Thyroid gland (tissue), 4 donors: ENCODE measurements around the gene GPR82. TPM values are rescaled to one million over a fixed set of nuclear protein-coding genes. Genes with fewer than 3 reads are reported as not detected.

Experiments used
- DNase-seq, 2 donors: peaks; one replicate each; pipeline ENCODE4 v3.0.0-alpha.2; 2019
- H3K27ac ChIP-seq, 3 donors: fragments of 200-600 bp; sonication (generic); 1 replicate in 2 of 3; 2 replicates in 1 of 3; pipeline ENCODE4 v1.5.1; 2016 to 2019; ENCODE audit warnings: mild to moderate bottlenecking in 1 of 3, moderate library complexity in 1 of 3
- H3K27me3 ChIP-seq: fragments of 200-600 bp; sonication (generic); one replicate; pipeline ENCODE4 v1.5.1; 2019
- H3K36me3 ChIP-seq, 2 donors: fragments of 200-600 bp; sonication (generic); one replicate each; pipeline ENCODE4 v1.5.1; 2016 to 2019
- H3K4me1 ChIP-seq, 2 donors: fragments of 200-600 bp; sonication (generic); one replicate each; pipeline ENCODE4 v1.5.1; 2017 to 2019
- H3K4me3 ChIP-seq, 3 donors: fragments of 200-600 bp; sonication (generic); replicated peaks in 1 of 3; 1 replicate in 2 of 3; 2 replicates in 1 of 3; pipeline ENCODE4 v1.5.1; 2016; ENCODE audit warnings: mild to moderate bottlenecking in 1 of 3
- H3K9me3 ChIP-seq: fragments of 200-600 bp; sonication (generic); one replicate; pipeline ENCODE4 v1.5.1; 2017
- POLR2A ChIP-seq, 2 donors: fragments of 450-650 bp; IDR thresholded peaks; one replicate each; pipeline ENCODE4 v1.6.1; 2017; ENCODE audit warnings: antibody characterized with exemption in 2 of 2, mild to moderate bottlenecking in 2 of 2, moderate library complexity in 1 of 2
- WGBS, 2 donors: methylation state at CpG; one replicate each; pipeline ENCODE4 v1.1.5; 2017; 5-methylcytosine and 5-hydroxymethylcytosine counted together
- intact Hi-C: fragments of 100-400 bp; cut with DNase I; formaldehyde crosslinking; loops from one replicate; pipeline ENCODE4 v1.15.1; 2023
- total RNA-seq, 4 donors: library from RNA; depleted of rRNA; stranded (reverse); fragments of >200 nt; gene quantifications; one replicate each; pipeline ENCODE4 v1.2.3, GENCODE V29; 2016
- TF ChIP-seq, protein P1 (sequence below), 6 experiments: fragments of 200-600 bp in 3 of 6; fragments of 450-650 bp in 3 of 6; sonication (generic) in 3 of 6; IDR thresholded peaks; one replicate each; pipeline ENCODE4 v1.5.1; 2016 to 2019; ENCODE audit warnings: antibody characterized with exemption in 6 of 6, mild to moderate bottlenecking in 2 of 6, inconsistent platforms in 1 of 6, moderate library complexity in 1 of 6

Gene GPR82
- total RNA-seq, 4 donors from 2014 or later: 0.33 to 0.40 TPM; not detected in 2

DNA sequence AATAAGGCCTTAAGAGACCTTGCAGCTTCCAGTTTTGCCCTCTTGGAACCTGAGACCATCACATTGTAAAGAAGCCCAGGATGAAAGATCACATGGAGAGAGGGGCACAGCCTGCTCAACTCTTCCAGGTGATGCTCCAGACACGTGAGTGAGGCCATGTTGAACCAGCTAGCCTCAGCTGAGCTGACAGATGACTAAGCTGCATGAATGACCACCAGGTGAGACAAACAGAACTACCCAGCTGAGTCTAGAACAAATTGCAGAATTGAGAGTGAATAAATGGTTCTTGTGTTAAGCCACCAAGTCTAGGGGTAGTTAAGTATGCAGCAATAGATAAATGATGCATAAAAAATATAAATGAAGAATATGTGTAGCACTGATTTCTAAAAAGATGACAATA, 16.8 kb upstream of the GPR82 start:
- intact Hi-C loops: no loop called here
- Histone ChIP-seq H3K9me3 (no peaks in the 10 kb centered on the region), H3K4me3 (no peak overlapping the region), H3K36me3 (no peaks in the 10 kb centered on the region), H3K27ac (no peak overlapping the region), H3K4me1 (no peaks in the 10 kb centered on the region), H3K27me3 (no peaks in the 10 kb centered on the region)
- WGBS, 2 donors: 100% methylated on average over 1 of the region's 1 CpG
- no peak for DNase-seq
- TF ChIP-seq POLR2A (IDR thresholded peaks at IDR 0.05): no peak
- TF ChIP-seq, protein P1, sequence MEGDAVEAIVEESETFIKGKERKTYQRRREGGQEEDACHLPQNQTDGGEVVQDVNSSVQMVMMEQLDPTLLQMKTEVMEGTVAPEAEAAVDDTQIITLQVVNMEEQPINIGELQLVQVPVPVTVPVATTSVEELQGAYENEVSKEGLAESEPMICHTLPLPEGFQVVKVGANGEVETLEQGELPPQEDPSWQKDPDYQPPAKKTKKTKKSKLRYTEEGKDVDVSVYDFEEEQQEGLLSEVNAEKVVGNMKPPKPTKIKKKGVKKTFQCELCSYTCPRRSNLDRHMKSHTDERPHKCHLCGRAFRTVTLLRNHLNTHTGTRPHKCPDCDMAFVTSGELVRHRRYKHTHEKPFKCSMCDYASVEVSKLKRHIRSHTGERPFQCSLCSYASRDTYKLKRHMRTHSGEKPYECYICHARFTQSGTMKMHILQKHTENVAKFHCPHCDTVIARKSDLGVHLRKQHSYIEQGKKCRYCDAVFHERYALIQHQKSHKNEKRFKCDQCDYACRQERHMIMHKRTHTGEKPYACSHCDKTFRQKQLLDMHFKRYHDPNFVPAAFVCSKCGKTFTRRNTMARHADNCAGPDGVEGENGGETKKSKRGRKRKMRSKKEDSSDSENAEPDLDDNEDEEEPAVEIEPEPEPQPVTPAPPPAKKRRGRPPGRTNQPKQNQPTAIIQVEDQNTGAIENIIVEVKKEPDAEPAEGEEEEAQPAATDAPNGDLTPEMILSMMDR (IDR thresholded peaks at IDR 0.05): no peak

DNA sequence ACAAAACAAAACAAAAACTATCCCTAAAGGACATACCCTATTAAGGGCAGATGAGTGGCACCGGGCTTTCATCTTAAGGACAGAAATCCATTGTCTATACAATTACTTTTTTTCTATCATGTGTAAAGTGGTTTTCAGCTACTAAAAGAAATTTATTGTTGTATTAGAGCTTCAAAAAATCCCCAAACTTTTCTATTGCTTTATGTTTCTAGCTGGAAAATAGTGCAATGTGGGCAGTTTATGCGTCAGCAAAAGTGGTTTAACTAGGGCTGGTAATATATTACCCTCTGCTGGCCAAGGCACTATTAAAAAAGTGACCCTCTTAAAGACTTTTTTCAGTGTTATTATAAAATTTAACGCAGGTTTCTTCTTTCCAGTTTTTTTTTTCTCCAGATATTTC, 15.5 kb upstream of the GPR82 start:
- Histone ChIP-seq H3K27ac (no peak overlapping the region), H3K36me3 (no peaks in the 10 kb centered on the region), H3K9me3 (no peaks in the 10 kb centered on the region), H3K4me3 (no peak overlapping the region), H3K27me3 (no peaks in the 10 kb centered on the region), H3K4me1 (no peaks in the 10 kb centered on the region)
- intact Hi-C loops: no loop called here
- no peak for DNase-seq
- TF ChIP-seq POLR2A (IDR thresholded peaks at IDR 0.05): no peak
- TF ChIP-seq, protein P1 (IDR thresholded peaks at IDR 0.05): no peak
- WGBS, 2 donors: 48 to 84% methylated on average over 3 of the region's 3 CpGs

DNA sequence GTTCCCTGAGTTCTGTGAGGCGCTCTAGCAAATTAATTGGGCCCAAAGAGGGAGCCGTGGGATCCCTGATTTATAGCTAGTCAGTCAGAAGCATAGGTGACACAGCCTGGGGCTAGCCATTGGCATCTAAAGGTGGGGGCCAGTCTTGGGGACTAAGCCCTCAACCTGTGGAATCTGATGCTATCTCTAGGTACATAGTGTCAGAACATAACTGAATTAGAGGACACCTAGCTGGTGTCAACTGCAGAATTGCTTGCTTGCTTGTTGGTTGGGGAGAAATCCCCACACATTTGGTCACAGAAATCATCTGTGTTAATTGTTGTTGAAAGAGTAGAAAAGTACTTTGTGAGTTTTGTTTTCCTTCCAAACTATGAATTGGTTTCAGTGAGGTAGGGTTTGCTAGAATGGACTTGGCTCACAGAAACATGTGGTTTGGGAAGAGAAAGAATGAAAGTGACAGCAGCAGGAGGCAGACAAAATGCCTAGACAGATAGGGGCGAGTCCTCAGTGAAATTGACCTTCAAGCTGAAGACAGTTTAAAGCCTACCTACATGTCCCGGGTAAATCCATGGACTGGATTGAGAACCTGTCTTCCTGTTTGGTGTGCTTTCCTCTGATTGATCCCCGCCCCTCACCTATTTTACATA, 12.8 kb upstream of the GPR82 start:
- 96 to 98% methylated on average over 4 to 5 of the region's 5 CpGs for WGBS, 2 donors
- intact Hi-C loops: no loop called here

DNA sequence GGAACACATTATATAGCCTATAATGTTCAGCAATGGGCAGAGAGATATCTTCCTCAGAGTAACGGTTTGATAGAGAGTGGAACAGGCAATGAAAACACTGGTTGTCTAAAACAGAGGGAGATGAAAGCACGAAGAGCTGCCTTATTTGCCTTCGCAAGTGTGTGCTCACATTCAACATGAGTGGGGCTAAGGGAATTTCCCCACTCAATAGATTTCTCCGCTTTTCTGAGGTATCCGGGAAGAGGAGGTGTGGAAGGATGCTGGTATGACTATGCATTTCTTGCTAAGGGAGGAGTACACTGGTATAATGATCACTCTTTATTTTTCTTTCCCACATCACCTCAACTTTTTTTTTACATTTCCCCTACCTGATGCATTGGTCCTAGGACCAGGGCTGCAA, 7.8 kb upstream of the GPR82 start:
- Histone ChIP-seq H3K27me3 (no peaks in the 10 kb centered on the region), H3K4me1 (no peaks in the 10 kb centered on the region), H3K27ac (no peak overlapping the region), H3K36me3 (no peaks in the 10 kb centered on the region), H3K9me3 (no peaks in the 10 kb centered on the region), H3K4me3 (no peak overlapping the region)
- TF ChIP-seq, protein P1 (IDR thresholded peaks at IDR 0.05): no peak
- TF ChIP-seq POLR2A (IDR thresholded peaks at IDR 0.05): no peak
- intact Hi-C loops: no loop called here
- no peak for DNase-seq
- 94 to 99% methylated on average over 5 of the region's 5 CpGs for WGBS, 2 donors

More for the DNA sequence above, 12.8 kb upstream of the GPR82 start:
- H3K4me3 ChIP-seq: no peak overlapping the region
- TF ChIP-seq, protein P1 (IDR thresholded peaks at IDR 0.05): no peak
- no peak for TF ChIP-seq POLR2A (IDR thresholded peaks at IDR 0.05)
- H3K4me1 ChIP-seq: no peaks in the 10 kb centered on the region
- no peak for DNase-seq
- H3K27ac ChIP-seq: no peak overlapping the region
- H3K27me3 ChIP-seq: no peaks in the 10 kb centered on the region
- no peaks in the 10 kb centered on the region for H3K9me3 ChIP-seq
- no peaks in the 10 kb centered on the region for H3K36me3 ChIP-seq

DNA sequence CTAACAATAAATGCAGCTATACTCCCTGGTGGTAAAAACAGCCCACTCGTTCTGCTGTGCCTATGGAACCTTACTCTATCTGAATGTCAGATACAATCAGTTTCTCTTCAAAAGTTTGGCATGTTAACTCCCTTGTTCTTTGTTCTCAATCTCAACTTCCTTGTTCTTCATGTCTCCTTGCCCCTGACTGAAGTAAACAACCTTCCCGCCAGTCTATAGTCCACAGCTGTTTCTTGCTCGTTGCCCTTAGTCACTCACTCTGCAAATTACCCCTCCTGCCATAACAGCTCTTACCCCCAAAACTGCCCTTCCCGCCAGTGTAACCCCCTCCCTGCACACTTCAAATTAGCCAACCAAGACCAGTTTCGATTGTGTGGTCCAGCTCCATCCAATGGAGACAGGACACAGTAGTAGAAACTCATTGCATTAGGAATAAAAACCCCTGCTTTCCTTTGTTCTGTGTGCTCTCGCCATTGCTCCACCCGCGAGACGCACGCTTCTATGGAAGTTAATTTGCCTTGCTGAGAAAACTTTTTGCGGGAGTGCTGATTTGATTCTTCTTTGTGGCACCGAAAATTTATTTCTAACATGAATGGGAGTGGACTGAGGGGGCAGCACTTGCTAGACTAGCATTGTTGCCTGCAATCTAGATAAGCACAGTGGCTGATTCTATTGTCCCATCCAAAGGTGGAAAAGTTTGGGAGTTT, 7.1 kb upstream of the GPR82 start:
- intact Hi-C loops: no loop called here
- TF ChIP-seq, protein P1 (IDR thresholded peaks at IDR 0.05): no peak
- no peak for TF ChIP-seq POLR2A (IDR thresholded peaks at IDR 0.05)
- Histone ChIP-seq H3K27me3 (no peaks in the 10 kb centered on the region), H3K36me3 (no peaks in the 10 kb centered on the region), H3K9me3 (no peaks in the 10 kb centered on the region), H3K4me3 (no peak overlapping the region), H3K4me1 (no peaks in the 10 kb centered on the region), H3K27ac (no peak overlapping the region)
- 94 to 96% methylated on average over 12 of the region's 12 CpGs for WGBS, 2 donors
- DNase-seq: no peak
